ENCODE data around the gene KAT8. TPM values are rescaled to one million over a fixed set of nuclear protein-coding genes. Genes with fewer than 3 reads are reported as not detected.

The KAT8 gene
- total RNA-seq, 1 donor from 2014 or later, result 67.4 TPM

- intact Hi-C loops (cut with DNase I), result no loop called here
- no peak for DNase-seq (ENCODE audit: missing footprints)
- no peak for ATAC-seq
Measured at GRCh38 chr16:31081428-31082351, 35.8 kb upstream of the KAT8 start.

GRCh38 chr16:31082368-31083045 is 35.0 kb upstream of the KAT8 start:
- intact Hi-C loops (cut with DNase I), result no loop called here
- DNase-seq (ENCODE audit: missing footprints), result no peak
- no peak for ATAC-seq

- ATAC-seq (no peak), DNase-seq (ENCODE audit: missing footprints) (no peak)
- intact Hi-C loops (cut with DNase I), result no loop called here
Measured at GRCh38 chr16:31083081-31083480, 34.4 kb upstream of the KAT8 start.

GRCh38 chr16:31083556-31083955 is 33.9 kb upstream of the KAT8 start:
- intact Hi-C loops (cut with DNase I), result no loop called here

GRCh38 chr16:31083981-31084380 is 33.5 kb upstream of the KAT8 start:
- peak; percentile 43 for DNase-seq (ENCODE audit: missing footprints)
- no peak for ATAC-seq
- intact Hi-C loops (cut with DNase I), result no loop called here

More at GRCh38 chr16:31083556-31083955, 33.9 kb upstream of the KAT8 start:
- DNase-seq (ENCODE audit: missing footprints) (no peak), ATAC-seq (no peak)

GRCh38 chr16:31084584-31085302 is 32.7 kb upstream of the KAT8 start:
- no peak for ATAC-seq
- DNase-seq (ENCODE audit: missing footprints), result peak; percentile 43

GRCh38 chr16:31085411-31085810 is 32.1 kb upstream of the KAT8 start:
- DNase-seq (ENCODE audit: missing footprints) (peak; percentile 26), ATAC-seq (no peak)
- intact Hi-C loops (cut with DNase I), result no loop called here

More at GRCh38 chr16:31084584-31085302, 32.7 kb upstream of the KAT8 start:
- intact Hi-C loops (cut with DNase I), result no loop called here

GRCh38 chr16:31085873-31086628 is 31.4 kb upstream of the KAT8 start:
- ATAC-seq (no peak), DNase-seq (ENCODE audit: missing footprints) (peak; percentile 48)
- intact Hi-C loops (cut with DNase I), result no loop called here

GRCh38 chr16:31086629-31086906 is 30.9 kb upstream of the KAT8 start:
- no peak for ATAC-seq
- intact Hi-C loops (cut with DNase I), result no loop called here
- no peak for DNase-seq (ENCODE audit: missing footprints)

GRCh38 chr16:31087481-31087880 is 30.0 kb upstream of the KAT8 start:
- ATAC-seq (no peak), DNase-seq (ENCODE audit: missing footprints) (peak; percentile 20)
- intact Hi-C loops (cut with DNase I), result no loop called here

- DNase-seq (ENCODE audit: missing footprints) (peak; percentile 41), ATAC-seq (no peak)
- intact Hi-C loops (cut with DNase I), result no loop called here
Measured at GRCh38 chr16:31087971-31088370, 29.5 kb upstream of the KAT8 start.

GRCh38 chr16:31088459-31089183 is 28.8 kb upstream of the KAT8 start, which contains the start of gene PRSS53:
TSS of gene PRSS53 (minus strand) at chr16:31088943. CDS start at chr16:31088809, 134 bp downstream.
- intact Hi-C loops (cut with DNase I), result no loop called here

GRCh38 chr16:31089199-31089598 is 28.3 kb upstream of the KAT8 start:
- intact Hi-C loops (cut with DNase I), result no loop called here
- ATAC-seq (no peak), DNase-seq (ENCODE audit: missing footprints) (peak; percentile 13)

More at GRCh38 chr16:31088459-31089183, 28.8 kb upstream of the KAT8 start, which contains the start of gene PRSS53:
- DNase-seq (ENCODE audit: missing footprints) (peak; percentile 8), ATAC-seq (no peak)

GRCh38 chr16:31090540-31090939 is 26.9 kb upstream of the KAT8 start:
- no peak for ATAC-seq
- intact Hi-C loops (cut with DNase I), result no loop called here

GRCh38 chr16:31092330-31092729 is 25.1 kb upstream of the KAT8 start:
- DNase-seq (ENCODE audit: missing footprints), result peak; percentile 27
- intact Hi-C loops (cut with DNase I), result no loop called here

More at GRCh38 chr16:31090540-31090939, 26.9 kb upstream of the KAT8 start:
- peak; percentile 54 for DNase-seq (ENCODE audit: missing footprints)

GRCh38 chr16:31093132-31093703 is 24.2 kb upstream of the KAT8 start:
- ATAC-seq (no peak), DNase-seq (ENCODE audit: missing footprints) (peak; percentile 35)
- intact Hi-C loops (cut with DNase I), result no loop called here

More at GRCh38 chr16:31092330-31092729, 25.1 kb upstream of the KAT8 start:
- ATAC-seq, result no peak

- peak; percentile 26 for ATAC-seq
- intact Hi-C loops (cut with DNase I), result loop anchor here (2.0 kb wide), 1 partner anchor 19 kb away; the partner anchor contains the start of genes ZNF646 and ZNF668
- DNase-seq (ENCODE audit: missing footprints), result no peak
Measured at GRCh38 chr16:31094088-31094423, 23.4 kb upstream of the KAT8 start.
